HepG2 (cell line): ENCODE measurements around the gene C1QC. TPM values are rescaled to one million over a fixed set of nuclear protein-coding genes. Genes with fewer than 3 reads are reported as not detected.

Experiments used
- ATAC-seq: fragments of 200-7000 bp; cut with Tn5 transposase; 3 replicates; pipeline ENCODE4 v1.9.1; 2020; ENCODE audit warnings: mild to moderate bottlenecking, moderate library complexity
- BruUV-seq: library from RNA; stranded (reverse); fragments of 400-500 nt; replicated peaks from 2 replicates; lab custom pipeline; 2021; lab: Mats Ljungman, UMichigan
- CTCF ChIA-PET: fragments of 300-600 bp; formaldehyde crosslinking; extraction: SDS; loops from one replicate; lab custom pipeline; 2021; ENCODE audit warnings: low total read pairs, inconsistent platforms, low intra/inter-chr PET ratio; lab: Yijun Ruan, JAX
- POLR2A ChIA-PET: fragments of 350-600 bp; sonication (Branson Sonifier 250); formaldehyde crosslinking; loops from one replicate; lab custom pipeline; 2020; ENCODE audit warnings: antibody characterized with exemption, inconsistent platforms; lab: Yijun Ruan, JAX
- DNase-seq: peaks from one replicate; pipeline ENCODE4 v3.0.0-alpha.2; 2015; ENCODE audit warnings: low spot score
- FAIRE-seq: peaks from 3 replicates; lab custom pipeline; 2011; peaks lifted over from hg19 to GRCh38; lab: Jason Lieb, UNC
- H2AFZ ChIP-seq: one replicate; pipeline ENCODE4 v1.6.1; 2011; ENCODE audit warnings: low read length, inconsistent platforms
- H3K27ac ChIP-seq: fragments of 300-600 bp; 3 replicates; pipeline ENCODE4 v1.8.0; 2011; ENCODE audit warnings: mixed run types, mild to moderate bottlenecking, mixed read lengths, low read length, inconsistent platforms; ENCODE audit not compliant: insufficient read depth; ENCODE audit errors: extremely low read length
- H3K27me3 ChIP-seq, 2 experiments: fragments of 200-600 bp in 1 of 2; 2 replicates in 1 of 2; 3 replicates in 1 of 2; pipeline versions ENCODE4 v1.6.0 to v1.8.0; 2011; ENCODE audit warnings: low read length in 2 of 2, mild to moderate bottlenecking in 2 of 2, moderate library complexity in 2 of 2, inconsistent platforms in 1 of 2; ENCODE audit not compliant: insufficient read depth in 2 of 2, control insufficient read depth in 1 of 2
- H3K36me3 ChIP-seq, 2 experiments: fragments of 200-600 bp in 1 of 2; replicated peaks in 1 of 2; 2 replicates in 1 of 2; 3 replicates in 1 of 2; pipeline versions ENCODE4 v1.5.1 to v1.8.0; 2011; ENCODE audit warnings: low read length in 2 of 2, inconsistent platforms in 1 of 2; ENCODE audit not compliant: insufficient read depth in 2 of 2, control insufficient read depth in 1 of 2
- H3K4me1 ChIP-seq: 2 replicates; pipeline ENCODE4 v1.5.1; 2012; ENCODE audit warnings: low read length, inconsistent platforms; ENCODE audit not compliant: insufficient read depth
- H3K4me2 ChIP-seq: 2 replicates; pipeline ENCODE4 v1.6.0; 2011; ENCODE audit warnings: low read depth, low read length, inconsistent platforms
- H3K4me3 ChIP-seq, 3 experiments: fragments of 200-600 bp in 1 of 3; sonication (generic), shearing (Covaris generic) in 1 of 3; replicated peaks in 1 of 3; 2 replicates each; pipeline ENCODE4 v1.5.1; 2011 to 2016; ENCODE audit warnings: low read length in 3 of 3, inconsistent platforms in 2 of 3, low read depth in 2 of 3, mild to moderate bottlenecking in 2 of 3, control low read depth in 1 of 3, mixed read lengths in 1 of 3; ENCODE audit not compliant: insufficient read depth in 1 of 3
- H3K79me2 ChIP-seq: one replicate; pipeline ENCODE4 v1.6.1; 2011; ENCODE audit warnings: low read length, inconsistent platforms; ENCODE audit not compliant: insufficient read depth
- H3K9ac ChIP-seq: 2 replicates; pipeline ENCODE4 v1.6.0; 2011; ENCODE audit warnings: mild to moderate bottlenecking, low read depth, low read length, inconsistent platforms; ENCODE audit not compliant: insufficient read depth
- H3K9me3 ChIP-seq: 2 replicates; pipeline ENCODE4 v1.5.1; 2012; ENCODE audit warnings: mild to moderate bottlenecking, low read length
- H4K20me1 ChIP-seq: 2 replicates; pipeline ENCODE4 v1.6.0; 2011; ENCODE audit warnings: inconsistent platforms, mild to moderate bottlenecking, low read length, moderate library complexity; ENCODE audit not compliant: insufficient read depth
- ISX ChIP-seq: sonication (generic); formaldehyde crosslinking; conservative IDR thresholded peaks from 2 replicates; pipeline ENCODE4 v1.5.0; 2020; ENCODE audit warnings: missing genetic modification reagents
- KDM3A ChIP-seq: IDR thresholded peaks from 2 replicates; pipeline ENCODE4 v1.6.1; 2018; ENCODE audit warnings: low read depth, missing compliant biosample characterization
- KDM5B ChIP-seq: sonication (generic); formaldehyde crosslinking; IDR thresholded peaks from 2 replicates; pipeline ENCODE4 v1.4.0; 2020; ENCODE audit warnings: missing genetic modification reagents, mild to moderate bottlenecking, borderline replicate concordance
- NRL ChIP-seq: sonication (generic); formaldehyde crosslinking; IDR thresholded peaks from 2 replicates; pipeline ENCODE4 v1.5.0; 2020; ENCODE audit warnings: missing genetic modification reagents, mild to moderate bottlenecking, moderate library complexity, borderline replicate concordance
- TP53 ChIP-seq: sonication (generic); formaldehyde crosslinking; conservative IDR thresholded peaks from 2 replicates; pipeline ENCODE4 v1.4.0; 2020; ENCODE audit warnings: missing genetic modification reagents
- ZFP36L2 ChIP-seq: sonication (generic); formaldehyde crosslinking; IDR thresholded peaks from 2 replicates; pipeline ENCODE4 v1.4.0; 2020; ENCODE audit warnings: missing genetic modification reagents
- ZNF557 ChIP-seq: sonication (generic); formaldehyde crosslinking; IDR thresholded peaks from 2 replicates; pipeline ENCODE4 v1.4.0; 2020; ENCODE audit warnings: missing genetic modification reagents
- ZNF781 ChIP-seq: sonication (generic); formaldehyde crosslinking; IDR thresholded peaks from 2 replicates; pipeline ENCODE4 v1.5.1; 2020; ENCODE audit warnings: borderline replicate concordance, mild to moderate bottlenecking, missing genetic modification reagents; ENCODE audit errors: not compliant biosample characterization
- WGBS: methylation state at CpG from one replicate; pipeline ENCODE4 v1.1.6; 2017; ENCODE audit warnings: low lambda C conversion rate; 5-methylcytosine and 5-hydroxymethylcytosine counted together
- in situ Hi-C: cut with HindIII; loops from 2 replicates; pipeline ENCODE4 v1.10.0; 2017; ENCODE audit warnings: low pct_unique_long_range_greater_than_20kb; ENCODE audit not compliant: extremely low pct_ligation_motif_present
- intact Hi-C: fragments of 100-400 bp; cut with micrococcal nuclease; formaldehyde crosslinking; loops from one replicate; pipeline ENCODE4 v1.10.0; 2022; ENCODE audit not compliant: unreplicated experiment
- polyA plus RNA-seq, 8 experiments: library from polyadenylated mRNA; depleted of rRNA in 3 of 8; stranded (reverse) in 7 of 8; unstranded in 1 of 8; fragments of >200 nt; fragmentation: Illumina TruSeq in 4 of 8; extraction: Trizol in 4 of 8; gene quantifications; 2 replicates each; pipeline versions ENCODE4 v1.2.1 to v1.2.3, GENCODE V29; 2011 to 2016; ENCODE audit warnings: low read depth in 4 of 8, missing spikeins in 1 of 8, mixed read lengths in 1 of 8; ENCODE audit not compliant: insufficient read depth in 1 of 8
- total RNA-seq, 5 experiments: library from RNA; depleted of rRNA; stranded (reverse); fragments of >200 nt; fragmentation: Illumina TruSeq; extraction: Trizol; gene quantifications; 2 replicates each; pipeline ENCODE4 v1.2.3, GENCODE V29; 2016; ENCODE audit warnings: low read depth in 1 of 5
- TF ChIP-seq, protein P1 (sequence below): sonication (generic); formaldehyde crosslinking; IDR thresholded peaks from 2 replicates; pipeline ENCODE4 v1.8.1; 2022; ENCODE audit warnings: low read depth, mild to moderate bottlenecking, missing genetic modification reagents
- TF ChIP-seq, protein P2 (sequence below): sonication (generic); formaldehyde crosslinking; IDR thresholded peaks from 2 replicates; pipeline ENCODE4 v1.4.0; 2020; ENCODE audit warnings: low read depth, mild to moderate bottlenecking, missing genetic modification reagents
- TF ChIP-seq, protein P3 (sequence below), 2 experiments: sonication (generic) in 1 of 2; formaldehyde crosslinking in 1 of 2; IDR thresholded peaks; 2 replicates each; pipeline versions ENCODE4 v1.4.0 to v1.6.1; 2018 to 2020; ENCODE audit warnings: missing genetic modification reagents in 2 of 2, borderline replicate concordance in 1 of 2, low read depth in 1 of 2, mild to moderate bottlenecking in 1 of 2, missing biosample characterization in 1 of 2

The C1QC gene
- total and polyA plus RNA-seq, 2 of the 13 experiments (the other 11 are each of a cell fraction or from before 2014, with no cell fraction given) = not detected

DNA sequence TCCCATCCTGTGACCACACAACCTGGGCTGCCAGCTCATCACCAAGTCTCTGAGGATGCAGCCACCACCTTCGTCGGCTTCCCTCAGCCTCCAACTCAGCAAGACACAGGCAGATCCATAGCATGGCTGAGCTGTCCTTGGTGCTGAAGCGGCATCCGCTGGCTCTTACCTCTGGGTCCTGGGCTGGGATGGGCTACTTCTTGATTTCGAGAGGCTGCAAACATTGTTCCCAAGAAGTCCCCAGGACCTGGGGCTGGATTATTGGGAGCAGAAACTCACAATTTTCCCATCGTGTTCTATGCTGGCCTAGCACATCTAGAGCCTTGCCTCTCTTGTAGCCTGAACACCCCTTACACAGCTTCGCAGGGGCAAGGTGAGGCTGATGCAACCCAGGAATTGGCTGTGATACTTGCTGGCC, 31.9 kb upstream of the C1QC start (continued):
- TF ChIP-seq ZNF557 (CRISPR knock-in tag) = no peak
- TF ChIP-seq, protein P1, sequence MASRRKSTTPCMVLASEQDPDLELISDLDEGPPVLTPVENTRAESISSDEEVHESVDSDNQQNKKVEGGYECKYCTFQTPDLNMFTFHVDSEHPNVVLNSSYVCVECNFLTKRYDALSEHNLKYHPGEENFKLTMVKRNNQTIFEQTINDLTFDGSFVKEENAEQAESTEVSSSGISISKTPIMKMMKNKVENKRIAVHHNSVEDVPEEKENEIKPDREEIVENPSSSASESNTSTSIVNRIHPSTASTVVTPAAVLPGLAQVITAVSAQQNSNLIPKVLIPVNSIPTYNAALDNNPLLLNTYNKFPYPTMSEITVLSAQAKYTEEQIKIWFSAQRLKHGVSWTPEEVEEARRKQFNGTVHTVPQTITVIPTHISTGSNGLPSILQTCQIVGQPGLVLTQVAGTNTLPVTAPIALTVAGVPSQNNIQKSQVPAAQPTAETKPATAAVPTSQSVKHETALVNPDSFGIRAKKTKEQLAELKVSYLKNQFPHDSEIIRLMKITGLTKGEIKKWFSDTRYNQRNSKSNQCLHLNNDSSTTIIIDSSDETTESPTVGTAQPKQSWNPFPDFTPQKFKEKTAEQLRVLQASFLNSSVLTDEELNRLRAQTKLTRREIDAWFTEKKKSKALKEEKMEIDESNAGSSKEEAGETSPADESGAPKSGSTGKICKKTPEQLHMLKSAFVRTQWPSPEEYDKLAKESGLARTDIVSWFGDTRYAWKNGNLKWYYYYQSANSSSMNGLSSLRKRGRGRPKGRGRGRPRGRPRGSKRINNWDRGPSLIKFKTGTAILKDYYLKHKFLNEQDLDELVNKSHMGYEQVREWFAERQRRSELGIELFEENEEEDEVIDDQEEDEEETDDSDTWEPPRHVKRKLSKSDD (CRISPR knock-in tag) = peak; percentile 38; the same call in 1 of the 2 replicates

DNA sequence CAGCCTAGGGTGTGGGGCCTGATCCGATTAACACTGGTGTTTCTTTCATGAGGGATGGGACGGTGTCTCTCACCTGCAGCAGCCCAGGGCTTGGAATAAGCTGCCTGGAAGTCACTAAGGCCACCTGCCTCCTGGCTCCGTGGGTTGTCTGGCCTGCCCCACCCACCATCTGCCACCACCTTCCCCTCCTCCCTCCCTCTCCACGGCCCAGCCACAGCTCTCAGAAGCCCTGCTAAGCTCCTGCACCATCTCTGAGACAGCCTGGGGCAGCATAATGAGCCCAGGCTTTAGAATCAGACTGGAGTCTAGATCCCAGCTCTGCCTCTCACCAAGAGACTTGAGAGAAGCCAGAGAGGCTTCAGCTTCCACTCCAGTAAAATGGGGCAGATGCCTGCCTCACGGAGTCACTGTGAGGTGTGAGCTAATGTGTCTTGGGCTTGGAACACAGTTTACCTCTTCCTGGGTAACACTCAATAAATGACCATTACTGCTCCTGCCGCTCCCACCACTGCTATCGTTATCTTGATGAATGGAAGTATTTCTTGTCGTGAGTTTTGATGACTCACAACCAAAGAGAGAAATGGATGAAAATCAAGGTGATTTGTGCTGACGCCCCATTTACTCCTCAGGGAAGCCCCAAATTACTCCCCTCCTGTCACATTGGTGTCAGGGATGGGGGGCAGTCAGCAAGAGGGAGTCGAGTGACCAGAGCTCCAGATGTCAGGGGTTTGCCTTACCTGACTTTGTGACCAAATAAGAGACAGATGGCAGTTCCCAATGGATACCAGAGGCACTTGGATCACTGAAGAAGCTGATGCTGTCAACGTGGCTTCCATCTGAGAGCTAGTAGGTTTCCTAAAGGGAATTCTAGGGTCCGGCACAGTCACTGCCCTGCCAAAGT, 30.5 kb upstream of the C1QC start:
- no peaks in the 10 kb centered on the region for H3K79me2 ChIP-seq
- H3K9me3 ChIP-seq = no peaks in the 10 kb centered on the region
- BruUV-seq = no TSS peak
- in situ Hi-C loops (no loop called here), intact Hi-C loops (no loop called here)
- no peak overlapping the region for H2AFZ ChIP-seq
- H3K27me3 ChIP-seq = peaks cover 4 to 19% of the 10 kb centered on the region in 2 experiments
- no peak for DNase-seq
- ATAC-seq = no peak
- peaks cover 5% of the 10 kb centered on the region; the same call in 1 of the 2 replicates for H4K20me1 ChIP-seq
- H3K36me3 ChIP-seq = no peaks in the 10 kb centered on the region
- TF ChIP-seq NRL = no peak
- TF ChIP-seq ISX (CRISPR knock-in tag) = no peak
- TF ChIP-seq, protein P2, sequence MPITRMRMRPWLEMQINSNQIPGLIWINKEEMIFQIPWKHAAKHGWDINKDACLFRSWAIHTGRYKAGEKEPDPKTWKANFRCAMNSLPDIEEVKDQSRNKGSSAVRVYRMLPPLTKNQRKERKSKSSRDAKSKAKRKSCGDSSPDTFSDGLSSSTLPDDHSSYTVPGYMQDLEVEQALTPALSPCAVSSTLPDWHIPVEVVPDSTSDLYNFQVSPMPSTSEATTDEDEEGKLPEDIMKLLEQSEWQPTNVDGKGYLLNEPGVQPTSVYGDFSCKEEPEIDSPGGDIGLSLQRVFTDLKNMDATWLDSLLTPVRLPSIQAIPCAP = no peak
- TF ChIP-seq KDM5B (CRISPR knock-in tag) = no peak
- no peak for TF ChIP-seq ZNF781 (CRISPR knock-in tag)
- no peak for TF ChIP-seq KDM3A (CRISPR knock-in tag)
- TF ChIP-seq, protein P3, sequence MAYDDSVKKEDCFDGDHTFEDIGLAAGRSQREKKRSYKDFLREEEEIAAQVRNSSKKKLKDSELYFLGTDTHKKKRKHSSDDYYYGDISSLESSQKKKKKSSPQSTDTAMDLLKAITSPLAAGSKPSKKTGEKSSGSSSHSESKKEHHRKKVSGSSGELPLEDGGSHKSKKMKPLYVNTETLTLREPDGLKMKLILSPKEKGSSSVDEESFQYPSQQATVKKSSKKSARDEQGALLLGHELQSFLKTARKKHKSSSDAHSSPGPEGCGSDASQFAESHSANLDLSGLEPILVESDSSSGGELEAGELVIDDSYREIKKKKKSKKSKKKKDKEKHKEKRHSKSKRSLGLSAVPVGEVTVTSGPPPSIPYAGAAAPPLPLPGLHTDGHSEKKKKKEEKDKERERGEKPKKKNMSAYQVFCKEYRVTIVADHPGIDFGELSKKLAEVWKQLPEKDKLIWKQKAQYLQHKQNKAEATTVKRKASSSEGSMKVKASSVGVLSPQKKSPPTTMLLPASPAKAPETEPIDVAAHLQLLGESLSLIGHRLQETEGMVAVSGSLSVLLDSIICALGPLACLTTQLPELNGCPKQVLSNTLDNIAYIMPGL (CRISPR knock-in tag; IDR thresholded peaks at IDR 0.05; ENCODE audit: borderline replicate concordance in 1 of 2, low read depth in 1 of 2) = no peak
- TF ChIP-seq ZFP36L2 = no peak
- TF ChIP-seq TP53 (CRISPR knock-in tag) = no peak
- no peak for FAIRE-seq
- H3K27ac ChIP-seq = no peak overlapping the region
- ChIA-PET CTCF (no interaction called here), POLR2A (no interaction called here)
- 9% methylated on average over 12 of the region's 12 CpGs for WGBS
- H3K4me1 ChIP-seq = no peaks in the 10 kb centered on the region
- no peak overlapping the region for H3K9ac ChIP-seq
- no peak overlapping the region for H3K4me2 ChIP-seq
- no peak overlapping the region for H3K4me3 ChIP-seq
